ENCODE measurements around the gene DENND5B. TPM values are rescaled to one million over a fixed set of nuclear protein-coding genes. Genes with fewer than 3 reads are reported as not detected.

The DENND5B gene
- total RNA-seq, 2 donors from 2014 or later = 31.2 to 37.3 TPM

DNA sequence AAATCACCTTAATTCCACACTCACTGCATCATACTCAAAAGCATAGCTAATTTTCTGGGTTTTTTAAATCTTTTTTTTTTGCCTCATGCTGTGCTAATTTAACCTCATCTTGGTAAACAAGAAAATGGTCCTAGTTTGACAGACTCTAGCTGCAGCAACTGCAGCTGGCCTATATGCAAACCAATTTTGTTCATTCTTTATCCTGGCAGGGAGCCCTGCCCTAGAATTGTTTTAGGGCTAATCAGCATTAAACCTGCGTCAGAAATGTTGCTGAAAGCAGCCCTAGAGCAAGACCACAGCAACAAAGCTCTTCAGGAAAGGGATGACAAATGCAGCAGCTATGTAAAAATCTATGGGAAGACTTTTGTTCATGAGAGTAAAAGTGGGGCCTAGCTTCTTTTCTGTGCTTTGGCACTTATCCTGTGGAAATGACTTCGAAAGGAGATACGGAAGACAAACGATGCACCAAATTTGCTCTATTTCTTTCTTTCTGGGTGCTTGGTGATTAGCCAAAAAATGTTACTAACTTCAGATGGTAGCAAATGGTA, 72.2 kb downstream of the DENND5B start:
- H3K27me3 ChIP-seq = no peaks in the 10 kb centered on the region
- H3K4me1 ChIP-seq = peaks cover 0 to 24% of the 10 kb centered on the region in 2 donors
- DNase-seq (ENCODE audit: low spot score) = no peak
- H3K4me3 ChIP-seq = no peak overlapping the region
- no peaks in the 10 kb centered on the region for H3K9me3 ChIP-seq
- TF ChIP-seq, protein P1, sequence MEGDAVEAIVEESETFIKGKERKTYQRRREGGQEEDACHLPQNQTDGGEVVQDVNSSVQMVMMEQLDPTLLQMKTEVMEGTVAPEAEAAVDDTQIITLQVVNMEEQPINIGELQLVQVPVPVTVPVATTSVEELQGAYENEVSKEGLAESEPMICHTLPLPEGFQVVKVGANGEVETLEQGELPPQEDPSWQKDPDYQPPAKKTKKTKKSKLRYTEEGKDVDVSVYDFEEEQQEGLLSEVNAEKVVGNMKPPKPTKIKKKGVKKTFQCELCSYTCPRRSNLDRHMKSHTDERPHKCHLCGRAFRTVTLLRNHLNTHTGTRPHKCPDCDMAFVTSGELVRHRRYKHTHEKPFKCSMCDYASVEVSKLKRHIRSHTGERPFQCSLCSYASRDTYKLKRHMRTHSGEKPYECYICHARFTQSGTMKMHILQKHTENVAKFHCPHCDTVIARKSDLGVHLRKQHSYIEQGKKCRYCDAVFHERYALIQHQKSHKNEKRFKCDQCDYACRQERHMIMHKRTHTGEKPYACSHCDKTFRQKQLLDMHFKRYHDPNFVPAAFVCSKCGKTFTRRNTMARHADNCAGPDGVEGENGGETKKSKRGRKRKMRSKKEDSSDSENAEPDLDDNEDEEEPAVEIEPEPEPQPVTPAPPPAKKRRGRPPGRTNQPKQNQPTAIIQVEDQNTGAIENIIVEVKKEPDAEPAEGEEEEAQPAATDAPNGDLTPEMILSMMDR (IDR thresholded peaks at IDR 0.05) = no peak
- no peaks in the 10 kb centered on the region for H3K36me3 ChIP-seq
- H3K27ac ChIP-seq = no peak overlapping the region

DNA sequence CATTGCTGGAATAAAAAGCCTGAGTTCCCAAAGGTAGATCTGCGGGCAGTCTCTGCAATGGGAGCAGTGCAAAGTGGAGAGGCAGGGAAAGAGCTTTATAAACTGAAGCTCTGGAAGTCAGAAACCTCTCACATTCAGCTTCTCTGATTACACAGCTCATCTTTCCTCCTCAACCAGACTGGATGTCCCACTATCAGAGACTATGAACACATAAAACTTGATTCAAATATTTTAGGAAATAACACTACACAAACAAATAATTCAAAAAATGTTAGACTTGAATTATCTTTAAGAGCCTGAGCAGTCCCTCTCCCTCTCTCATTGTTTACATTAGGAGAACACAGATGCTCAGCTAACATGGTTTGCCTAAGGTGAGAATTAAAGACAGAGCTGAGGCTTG, 72.9 kb downstream of the DENND5B start:
- no peaks in the 10 kb centered on the region for H3K9me3 ChIP-seq
- TF ChIP-seq, protein P1 (IDR thresholded peaks at IDR 0.05) = no peak
- H3K36me3 ChIP-seq = no peaks in the 10 kb centered on the region
- no peak for DNase-seq (ENCODE audit: low spot score)
- no peak overlapping the region for H3K4me3 ChIP-seq
- H3K27ac ChIP-seq = no peak overlapping the region
- peaks cover 0 to 24% of the 10 kb centered on the region in 2 donors for H3K4me1 ChIP-seq
- no peaks in the 10 kb centered on the region for H3K27me3 ChIP-seq

DNA sequence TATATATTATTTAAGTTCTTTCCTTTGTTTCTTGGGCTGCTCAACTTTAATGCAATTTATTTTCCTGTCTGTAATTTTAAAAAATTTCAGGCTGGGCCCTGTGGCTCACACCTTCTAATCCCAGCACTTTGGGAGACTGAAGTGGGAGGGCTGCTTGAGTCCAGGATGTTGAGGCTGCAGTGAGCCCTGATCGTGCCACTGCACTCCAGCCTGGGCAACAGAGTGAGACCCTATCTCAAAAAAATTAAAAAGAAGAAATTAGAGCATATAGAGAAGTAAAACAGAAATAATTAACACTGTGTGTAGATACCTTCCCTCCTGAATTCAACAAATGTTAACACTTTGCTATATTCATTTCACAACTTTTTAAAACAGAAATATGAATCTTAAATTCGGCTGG, 74.2 kb downstream of the DENND5B start:
- TF ChIP-seq, protein P1 (IDR thresholded peaks at IDR 0.05) = no peak
- no peaks in the 10 kb centered on the region for H3K27me3 ChIP-seq
- no peaks in the 10 kb centered on the region for H3K36me3 ChIP-seq
- H3K27ac ChIP-seq = no peak overlapping the region
- H3K9me3 ChIP-seq = no peaks in the 10 kb centered on the region
- H3K4me1 ChIP-seq = peaks cover 0 to 24% of the 10 kb centered on the region in 2 donors
- DNase-seq (ENCODE audit: low spot score) = no peak
- H3K4me3 ChIP-seq = no peak overlapping the region

DNA sequence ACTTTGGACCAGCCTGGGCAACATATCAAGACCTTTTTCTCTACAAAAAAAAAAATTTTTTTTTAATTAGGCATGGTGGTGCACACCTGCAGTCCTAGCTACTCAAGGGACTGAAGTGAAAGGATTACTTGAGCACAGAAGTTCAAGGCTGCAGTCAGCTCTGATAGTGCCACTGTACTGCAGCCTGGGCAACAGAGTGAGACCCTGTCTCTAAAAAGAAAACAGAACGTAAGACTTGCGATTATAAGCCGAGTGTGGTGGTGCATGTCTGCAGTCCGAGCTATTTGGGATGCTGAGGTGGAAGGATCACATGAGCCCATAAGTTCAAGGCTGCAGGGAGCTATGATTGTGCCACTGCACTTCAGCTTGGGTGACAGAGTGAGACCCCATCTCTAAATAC, 76.0 kb downstream of the DENND5B start:
- H3K4me1 ChIP-seq = peaks cover 0 to 24% of the 10 kb centered on the region in 2 donors
- no peaks in the 10 kb centered on the region for H3K27me3 ChIP-seq
- no peaks in the 10 kb centered on the region for H3K36me3 ChIP-seq
- no peaks in the 10 kb centered on the region for H3K9me3 ChIP-seq
- TF ChIP-seq, protein P1 (IDR thresholded peaks at IDR 0.05) = no peak
- no peak overlapping the region for H3K27ac ChIP-seq
- H3K4me3 ChIP-seq = no peak overlapping the region
- DNase-seq (ENCODE audit: low spot score) = no peak

DNA sequence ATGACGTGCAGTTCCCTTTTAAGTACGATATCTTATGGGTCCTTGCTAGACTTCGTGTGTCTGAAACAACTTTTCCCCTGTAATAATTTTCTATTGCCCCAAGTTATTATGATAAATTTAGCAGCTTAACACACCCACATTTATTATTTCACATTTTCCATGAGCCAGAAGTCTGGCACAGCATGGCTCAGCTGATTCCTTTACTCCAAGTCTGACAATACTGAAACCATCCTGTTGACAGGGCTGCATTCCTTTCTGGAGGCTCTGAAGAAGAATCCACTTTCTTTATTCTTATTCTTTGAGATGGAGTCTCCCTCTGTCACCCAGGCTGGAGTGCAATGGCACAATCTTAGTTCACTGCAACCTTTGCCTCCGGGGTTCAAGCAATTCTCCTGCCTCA, 80.9 kb downstream of the DENND5B start:
- H3K9me3 ChIP-seq = peaks cover 0 to 3% of the 10 kb centered on the region in 2 donors
- H3K27ac ChIP-seq = no peak overlapping the region

More for the DNA sequence above, 80.9 kb downstream of the DENND5B start:
- DNase-seq (ENCODE audit: low spot score) = no peak
- Histone ChIP-seq H3K4me1 (no peaks in the 10 kb centered on the region), H3K4me3 (no peak overlapping the region), H3K27me3 (no peaks in the 10 kb centered on the region), H3K36me3 (no peaks in the 10 kb centered on the region)
- TF ChIP-seq, protein P1 (IDR thresholded peaks at IDR 0.05) = no peak
